ENCODE results near the gene CEL. TPM values are rescaled to one million over a fixed set of nuclear protein-coding genes. Genes with fewer than 3 reads are reported as not detected.

CEL gene
- total and polyA plus RNA-seq, 2 experiments from 2014 or later, result 0.27 to 2.3 TPM

GRCh38 chr9:133065070-133065388 is 3.2 kb downstream of the CEL start (continued):
- no peak for TF ChIP-seq ZNF462 (CRISPR knock-in tag; IDR thresholded peaks at IDR 0.05)
- no peak for TF ChIP-seq JUNB (IDR thresholded peaks at IDR 0.05; ENCODE audit: unreplicated experiment)
- no peak for TF ChIP-seq CREB1 (CRISPR knock-in tag; IDR thresholded peaks at IDR 0.05; ENCODE audit: low read depth)
- no peak for TF ChIP-seq ETS1 (IDR thresholded peaks at IDR 0.05)
- no peak for TF ChIP-seq EZH2phosphoT487 (IDR thresholded peaks at IDR 0.05; ENCODE audit: unreplicated experiment)
- TF ChIP-seq POLR2AphosphoS5 (IDR thresholded peaks at IDR 0.05; ENCODE audit: low read depth), result no peak
- no peak for TF ChIP-seq NANOG (IDR thresholded peaks at IDR 0.05; ENCODE audit: borderline replicate concordance)
- no peak for TF ChIP-seq CTCF (conservative IDR thresholded peaks at IDR 0.05; ENCODE audit: low read depth in 2 of 2)
- no peak for TF ChIP-seq ZNF331 (CRISPR knock-in tag; IDR thresholded peaks at IDR 0.05; ENCODE audit: low read depth)
- TF ChIP-seq ZNF114 (CRISPR knock-in tag; IDR thresholded peaks at IDR 0.05), result no peak
- no peak for TF ChIP-seq REST (IDR thresholded peaks at IDR 0.05; ENCODE audit: unreplicated experiment)
